DOHH2 (cell line): Measurements from ENCODE around the gene MYO18B.

Experiments used
- CTCF ChIP-seq: fragments of 200-600 bp; sonication (generic); IDR thresholded peaks from one replicate; pipeline ENCODE4 v1.5.1; 2014; ENCODE audit warnings: antibody characterized with exemption, mild to moderate bottlenecking, low read depth, low read length; ENCODE audit not compliant: poor library complexity, severe bottlenecking
- EZH2phosphoT487 ChIP-seq: fragments of 200-600 bp; sonication (generic); IDR thresholded peaks from 2 replicates; pipeline ENCODE4 v1.6.1; 2017; ENCODE audit warnings: borderline replicate concordance, mild to moderate bottlenecking, antibody characterized with exemption, low read length, moderate library complexity, mixed read lengths

- TF ChIP-seq CTCF (peak; percentile 63), EZH2phosphoT487 (no peak)
Measured at GRCh38 chr22:25853501-25854284, 111.7 kb downstream of the MYO18B start.
